ENCODE results near the gene SYPL2.
A peak's percentile ranks its signal among the peaks of the same experiment; 100 is the strongest.

SYPL2 gene

GRCh38 chr1:109495738-109496137, 29.4 kb downstream of the SYPL2 start:
- no peak for TF ChIP-seq CTCF (IDR thresholded peaks at IDR 0.05)
- Histone ChIP-seq H3K27ac (no peak overlapping the region), H3K4me3 (no peak overlapping the region)
- peak; percentile 47 for DNase-seq (ENCODE audit: low spot score)

DNA sequence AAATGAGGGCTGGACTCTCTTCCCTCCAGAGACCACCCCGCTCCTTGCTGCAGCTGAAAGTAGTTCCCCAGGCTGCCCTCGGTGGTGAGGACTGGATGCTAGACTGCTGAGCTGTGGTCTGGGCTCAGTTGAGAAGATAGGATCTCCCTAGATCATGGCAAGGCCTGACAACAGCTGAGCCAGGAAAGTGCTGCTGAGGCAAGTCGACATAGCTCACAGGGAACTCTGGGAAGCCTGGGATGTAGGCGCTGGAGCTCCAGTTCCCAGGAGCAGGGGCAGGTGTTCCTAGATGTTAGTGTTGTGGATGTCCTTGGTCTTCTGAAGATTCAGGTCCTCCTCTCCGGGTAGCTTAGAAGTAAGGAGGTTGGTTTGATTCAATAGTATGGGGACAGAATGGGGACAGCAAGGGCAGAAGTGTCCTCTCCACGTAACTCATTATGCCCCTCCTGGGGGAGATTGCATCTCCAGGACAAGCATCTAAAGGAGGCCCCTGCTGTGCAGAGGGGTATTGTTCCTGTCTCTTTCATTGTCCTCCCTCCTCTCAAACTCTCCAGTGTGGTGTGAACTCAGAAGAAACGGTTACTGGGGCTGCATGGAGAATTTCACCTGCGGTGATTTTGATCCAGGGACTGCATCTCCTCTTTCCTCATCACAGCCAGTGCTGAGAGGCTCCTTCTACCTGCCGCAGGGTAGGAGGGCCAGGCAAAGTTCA, 31.3 kb downstream of the SYPL2 start:
- DNase-seq (ENCODE audit: low spot score), result no peak
- H3K27ac ChIP-seq, result peak overlapping the region in 1 of 2 donors; percentile 15

DNA sequence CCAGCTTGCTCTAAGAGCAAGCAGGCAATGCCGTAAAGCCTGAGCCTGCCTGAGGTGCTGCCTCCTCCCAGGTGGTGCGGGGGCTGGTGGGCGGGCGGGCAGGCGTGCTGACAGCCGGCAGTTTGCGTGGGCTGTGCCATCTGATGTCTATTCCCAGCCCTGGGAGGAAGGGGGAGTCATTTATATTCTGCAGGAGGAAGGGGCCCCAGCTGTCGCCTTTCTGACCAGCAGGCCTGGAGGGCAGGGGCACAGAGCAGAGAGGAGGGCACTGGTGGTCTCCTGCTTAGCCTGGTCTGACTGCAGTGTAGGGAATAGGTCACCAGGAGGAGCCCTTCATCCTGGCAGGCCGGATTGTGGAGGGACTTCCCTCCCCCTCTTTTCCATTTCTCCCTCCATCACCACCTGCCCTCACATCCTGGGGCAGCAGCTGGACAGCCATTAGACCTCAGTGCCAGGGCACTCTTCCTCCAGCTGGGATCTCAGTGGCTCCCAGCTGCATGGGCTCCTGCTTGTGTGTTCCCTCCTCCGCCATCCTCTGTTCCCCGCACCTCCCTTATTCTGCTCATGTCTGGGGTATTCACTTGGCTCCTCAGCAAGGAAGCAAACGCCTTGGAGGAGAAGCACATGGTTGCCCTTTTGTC, 31.9 kb downstream of the SYPL2 start:
- DNase-seq (ENCODE audit: low spot score), result no peak
- H3K27ac ChIP-seq, result peak overlapping the region in 1 of 2 donors; percentile 12

More for the DNA sequence above, 31.3 kb downstream of the SYPL2 start:
- no peak overlapping the region for H3K4me3 ChIP-seq
- no peak for TF ChIP-seq CTCF (IDR thresholded peaks at IDR 0.05)

DNA sequence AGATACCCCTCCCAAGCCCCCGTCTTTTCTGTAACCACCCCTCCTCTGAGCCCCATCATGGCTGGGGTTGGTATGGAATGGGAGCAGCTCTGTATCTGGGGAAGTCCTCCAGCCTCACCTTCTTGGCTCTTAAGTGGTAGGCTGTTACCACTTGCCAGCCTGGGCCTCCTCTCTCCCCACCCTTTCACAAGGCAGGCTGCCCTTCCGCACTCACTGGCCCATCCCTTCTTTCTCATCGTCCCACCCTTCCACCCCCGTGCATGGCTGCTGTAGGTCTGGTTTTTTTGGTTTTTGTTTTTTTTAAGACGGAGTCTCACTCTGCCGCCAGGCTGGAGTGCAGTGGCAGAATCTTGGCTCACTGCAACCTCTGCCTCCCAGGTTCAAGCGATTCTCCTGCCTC, 32.7 kb downstream of the SYPL2 start:
- peak overlapping the region in 1 of 2 donors; percentile 85 for H3K27ac ChIP-seq

More for the DNA sequence above, 31.9 kb downstream of the SYPL2 start:
- TF ChIP-seq CTCF (IDR thresholded peaks at IDR 0.05), result no peak
- no peak overlapping the region for H3K4me3 ChIP-seq

GRCh38 chr1:109499661-109500536, 33.6 kb downstream of the SYPL2 start:
- Histone ChIP-seq H3K4me3 (no peak overlapping the region), H3K27ac (peak overlapping the region; percentile 21 to 85)
- DNase-seq (ENCODE audit: low spot score), result no peak
- TF ChIP-seq CTCF (IDR thresholded peaks at IDR 0.05), result no peak

More for the DNA sequence above, 32.7 kb downstream of the SYPL2 start:
- H3K4me3 ChIP-seq, result no peak overlapping the region
- TF ChIP-seq CTCF (IDR thresholded peaks at IDR 0.05), result no peak
- no peak for DNase-seq (ENCODE audit: low spot score)

DNA sequence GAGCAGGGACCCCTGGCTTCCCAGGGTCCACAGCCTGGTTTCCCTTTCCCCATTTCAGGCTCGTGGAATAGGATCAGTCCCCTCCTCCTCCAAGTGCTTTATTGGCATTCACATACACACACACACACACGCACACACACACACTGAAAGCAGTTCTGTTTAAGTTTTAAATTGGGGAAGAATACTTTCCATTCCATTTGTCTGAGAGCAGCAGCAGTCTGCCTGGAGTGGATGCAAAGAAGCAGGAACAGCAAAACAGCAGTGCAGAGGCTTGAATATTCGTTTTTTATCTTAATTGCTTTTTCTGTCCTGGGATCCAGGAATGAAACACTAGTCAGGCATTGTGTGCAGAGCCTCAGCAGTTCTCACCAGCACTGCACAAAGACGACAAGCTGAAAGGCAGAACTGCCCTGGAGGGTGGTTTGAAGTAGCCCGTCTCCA, 34.6 kb downstream of the SYPL2 start:
- TF ChIP-seq CTCF (IDR thresholded peaks at IDR 0.05), result no peak
- Histone ChIP-seq H3K4me3 (peak overlapping the region; percentile 33), H3K27ac (peak overlapping the region; percentile 21 to 85)
- DNase-seq (ENCODE audit: low spot score), result no peak
